Brain microvascular endothelial cell (primary cell): ENCODE data around the gene TELO2.

Experiments used
- DNase-seq: peaks from one replicate; pipeline ENCODE4 v3.0.0-alpha.2; 2020
- H3K27ac ChIP-seq: fragments of 250-450 bp; sonication (Bioruptor Pico); 2 replicates; pipeline ENCODE4 v1.5.1; 2020; ENCODE audit warnings: mild to moderate bottlenecking, moderate library complexity
- H3K27me3 ChIP-seq: fragments of 250-450 bp; sonication (Bioruptor Pico); replicated peaks from 2 replicates; pipeline ENCODE4 v1.5.1; 2020; ENCODE audit warnings: mild to moderate bottlenecking
- H3K36me3 ChIP-seq: fragments of 250-450 bp; sonication (Bioruptor Pico); replicated peaks from 2 replicates; pipeline ENCODE4 v1.5.1; 2020; ENCODE audit warnings: mild to moderate bottlenecking
- H3K4me3 ChIP-seq: 2 replicates; pipeline ENCODE4 v1.5.1; 2011; ENCODE audit warnings: low read depth, mild to moderate bottlenecking, control low read depth, low read length, moderate library complexity
- in situ Hi-C: cut with HindIII; loops from 2 replicates; pipeline ENCODE4 v1.10.0; 2017; ENCODE audit warnings: low sequenced_read_pairs, low pct_ligation_motif_present
- TF ChIP-seq, protein P1 (sequence below): IDR thresholded peaks from 2 replicates; pipeline ENCODE4 v1.5.1; 2011; ENCODE audit warnings: low read depth, mild to moderate bottlenecking, moderate library complexity, low read length, control low read depth, inconsistent platforms; ENCODE audit errors: missing control alignments

TELO2 gene

GRCh38 chr16:1548727-1549126, 55.6 kb downstream of the TELO2 start:
- Histone ChIP-seq H3K27me3 (no peaks in the 10 kb centered on the region), H3K36me3 (peaks cover 8% of the 10 kb centered on the region), H3K27ac (no peak overlapping the region), H3K4me3 (no peak overlapping the region)
- TF ChIP-seq, protein P1, sequence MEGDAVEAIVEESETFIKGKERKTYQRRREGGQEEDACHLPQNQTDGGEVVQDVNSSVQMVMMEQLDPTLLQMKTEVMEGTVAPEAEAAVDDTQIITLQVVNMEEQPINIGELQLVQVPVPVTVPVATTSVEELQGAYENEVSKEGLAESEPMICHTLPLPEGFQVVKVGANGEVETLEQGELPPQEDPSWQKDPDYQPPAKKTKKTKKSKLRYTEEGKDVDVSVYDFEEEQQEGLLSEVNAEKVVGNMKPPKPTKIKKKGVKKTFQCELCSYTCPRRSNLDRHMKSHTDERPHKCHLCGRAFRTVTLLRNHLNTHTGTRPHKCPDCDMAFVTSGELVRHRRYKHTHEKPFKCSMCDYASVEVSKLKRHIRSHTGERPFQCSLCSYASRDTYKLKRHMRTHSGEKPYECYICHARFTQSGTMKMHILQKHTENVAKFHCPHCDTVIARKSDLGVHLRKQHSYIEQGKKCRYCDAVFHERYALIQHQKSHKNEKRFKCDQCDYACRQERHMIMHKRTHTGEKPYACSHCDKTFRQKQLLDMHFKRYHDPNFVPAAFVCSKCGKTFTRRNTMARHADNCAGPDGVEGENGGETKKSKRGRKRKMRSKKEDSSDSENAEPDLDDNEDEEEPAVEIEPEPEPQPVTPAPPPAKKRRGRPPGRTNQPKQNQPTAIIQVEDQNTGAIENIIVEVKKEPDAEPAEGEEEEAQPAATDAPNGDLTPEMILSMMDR = no peak
- in situ Hi-C loops = no loop called here
- no peak for DNase-seq

- H3K4me3 ChIP-seq = no peak overlapping the region
- no peak overlapping the region for H3K27ac ChIP-seq
- TF ChIP-seq, protein P1 = no peak
- H3K36me3 ChIP-seq = peaks cover 12% of the 10 kb centered on the region
- in situ Hi-C loops = no loop called here
- DNase-seq = no peak
- no peaks in the 10 kb centered on the region for H3K27me3 ChIP-seq
Observed at GRCh38 chr16:1550069-1550468, 56.9 kb downstream of the TELO2 start.

DNA sequence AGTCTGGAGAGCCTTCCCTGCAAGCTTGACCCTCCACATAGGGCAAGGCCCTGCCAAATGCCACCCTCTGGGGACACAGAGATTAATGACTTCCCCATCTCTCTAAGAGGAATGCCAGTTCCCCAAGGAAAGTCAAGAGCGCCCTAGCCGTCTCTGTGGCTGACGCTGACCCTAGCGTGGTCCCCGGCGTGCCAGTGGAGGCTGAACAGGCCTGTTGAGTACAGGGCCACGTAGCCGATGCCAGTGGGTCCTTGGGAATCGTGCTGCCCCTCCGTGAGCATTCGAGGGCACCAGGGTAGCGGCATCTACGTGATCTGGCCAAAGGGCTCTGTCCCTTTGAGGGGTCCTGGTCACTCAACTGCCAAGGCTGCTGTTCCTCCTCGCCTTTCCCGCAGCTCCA, 57.5 kb downstream of the TELO2 start:
- in situ Hi-C loops = no loop called here
- TF ChIP-seq, protein P1 = no peak
- DNase-seq = no peak
- no peak overlapping the region for H3K4me3 ChIP-seq
- no peak overlapping the region for H3K27ac ChIP-seq
- no peaks in the 10 kb centered on the region for H3K27me3 ChIP-seq
- H3K36me3 ChIP-seq = peaks cover 18% of the 10 kb centered on the region

- no peak for DNase-seq
- Histone ChIP-seq H3K36me3 (peaks cover 19% of the 10 kb centered on the region), H3K4me3 (no peak overlapping the region), H3K27me3 (no peaks in the 10 kb centered on the region), H3K27ac (no peak overlapping the region)
- in situ Hi-C loops = no loop called here
- TF ChIP-seq, protein P1 = no peak
Observed at GRCh38 chr16:1551166-1551565, 58.0 kb downstream of the TELO2 start.

GRCh38 chr16:1552129-1552528, 59.0 kb downstream of the TELO2 start:
- H3K27ac ChIP-seq = no peak overlapping the region
- TF ChIP-seq, protein P1 = no peak
- H3K27me3 ChIP-seq = no peaks in the 10 kb centered on the region
- no peak for DNase-seq
- in situ Hi-C loops = no loop called here
- H3K4me3 ChIP-seq = no peak overlapping the region
- H3K36me3 ChIP-seq = peaks cover 19% of the 10 kb centered on the region
